Left forelimb (tissue), 1 donor: ENCODE results near the gene CCM2.
"Not testable (repeated sequence)": the region's sequence is repeated elsewhere in the genome, so short reads cannot be mapped to it uniquely, and the experiment has no call there.

Experiments used
- DNase-seq: peaks from one replicate; pipeline ENCODE4 v3.0.0-alpha.2; 2018; ENCODE audit warnings: low spot score

The CCM2 gene

DNA sequence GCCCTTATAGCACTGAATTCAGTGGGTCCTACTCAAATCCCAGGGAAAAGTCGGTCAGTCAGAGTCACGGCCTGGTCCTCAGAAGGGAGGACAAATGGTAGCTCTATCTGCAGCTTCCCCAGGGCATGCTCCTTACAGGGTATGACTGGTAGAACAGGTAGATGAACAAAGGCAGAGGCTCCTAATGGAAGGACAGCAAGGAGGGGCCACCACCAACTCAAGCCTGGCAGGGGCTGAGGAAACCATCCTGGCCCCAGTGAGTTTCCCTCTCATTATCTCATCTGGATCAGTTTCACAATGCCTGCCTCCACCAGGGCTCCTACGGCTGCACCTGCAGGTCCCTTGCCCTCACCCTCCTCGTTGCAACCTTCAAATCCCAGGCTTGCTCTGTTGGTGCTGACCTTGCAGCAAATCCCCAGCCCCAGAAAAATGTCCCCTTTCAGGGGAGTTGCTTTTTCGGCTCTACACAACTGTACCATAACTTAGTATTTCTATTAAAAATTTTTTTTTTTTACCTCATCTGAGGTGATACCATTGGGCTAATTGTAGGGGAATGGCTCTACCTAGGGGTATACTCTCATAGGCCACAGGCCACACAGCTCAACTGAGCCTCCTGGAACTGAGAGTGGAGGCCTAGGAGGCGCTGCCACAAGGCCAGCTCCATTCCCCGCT, 18.8 kb upstream of the CCM2 start:
- DNase-seq = no peak

DNA sequence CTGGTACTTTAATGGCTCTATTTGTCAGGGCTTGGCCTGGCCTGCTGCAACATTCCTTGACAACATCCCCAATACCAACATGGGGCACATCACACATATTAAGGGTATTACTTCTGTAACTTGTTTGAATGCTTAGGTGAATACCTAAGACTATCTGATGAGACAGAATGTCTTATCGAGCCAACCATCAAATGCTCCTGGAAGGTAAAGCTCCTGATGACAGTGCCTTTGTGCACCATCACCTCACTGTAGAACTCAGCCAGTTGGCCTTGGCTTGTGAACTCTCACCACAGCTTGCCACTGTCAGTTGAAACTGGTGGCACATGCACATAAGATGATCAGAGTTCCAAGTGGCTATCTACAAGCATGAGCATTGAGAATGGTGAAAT, 17.5 kb upstream of the CCM2 start:
- no peak for DNase-seq

DNA sequence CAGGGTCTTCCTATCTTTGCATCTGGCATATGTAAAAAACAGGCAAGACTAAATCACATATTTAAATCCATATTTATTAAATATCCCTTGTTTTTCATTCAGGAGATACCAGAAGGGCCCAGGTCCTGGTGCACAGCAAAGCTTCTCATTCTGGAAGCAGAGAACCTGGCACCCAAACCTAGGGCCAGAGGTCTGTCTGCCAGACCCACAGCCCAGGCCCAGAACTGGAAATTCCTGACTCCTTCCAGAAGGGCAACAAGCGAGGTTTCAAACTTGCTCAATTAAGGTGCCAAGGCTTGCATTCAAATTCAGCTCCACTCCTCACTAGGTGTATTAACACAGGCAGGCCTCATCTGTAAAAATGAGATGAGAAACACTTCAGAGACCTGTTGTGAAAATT, 17.0 kb upstream of the CCM2 start:
- no peak for DNase-seq

DNA sequence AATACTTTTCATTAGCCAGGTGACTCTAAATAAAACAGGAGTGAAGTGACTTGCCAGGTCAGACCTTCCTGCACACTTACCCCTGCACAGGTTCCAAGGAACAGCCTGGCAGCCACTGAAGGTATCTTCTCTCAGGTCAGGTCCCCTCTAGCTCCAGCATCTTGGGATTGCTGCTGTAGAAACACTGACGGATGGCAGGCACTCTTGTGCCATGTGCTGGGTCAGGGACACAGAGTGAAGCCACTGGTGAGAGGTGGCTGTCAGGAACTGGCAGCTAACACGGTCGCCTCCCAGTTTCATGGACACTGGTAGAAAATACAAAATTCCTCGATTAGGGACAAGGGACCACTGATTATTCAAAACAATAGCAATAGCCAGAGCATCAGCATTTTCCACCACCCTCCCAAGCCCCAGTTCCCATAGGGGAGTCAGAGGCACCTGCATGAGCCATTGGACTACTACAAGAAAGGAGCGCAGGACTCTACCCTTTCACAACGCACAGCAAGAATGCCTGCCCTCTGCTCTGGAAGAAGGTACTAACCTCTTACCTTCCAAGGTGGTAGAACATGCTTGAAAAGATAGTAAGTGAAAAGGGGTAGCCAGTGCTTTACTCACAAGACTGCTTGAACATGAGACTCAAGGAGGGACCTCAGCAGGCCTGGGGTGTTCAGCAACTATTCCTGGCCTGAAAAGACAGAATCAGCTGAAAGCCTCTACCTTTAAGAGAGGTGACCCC, 16.1 kb upstream of the CCM2 start:
- DNase-seq = no peak

DNA sequence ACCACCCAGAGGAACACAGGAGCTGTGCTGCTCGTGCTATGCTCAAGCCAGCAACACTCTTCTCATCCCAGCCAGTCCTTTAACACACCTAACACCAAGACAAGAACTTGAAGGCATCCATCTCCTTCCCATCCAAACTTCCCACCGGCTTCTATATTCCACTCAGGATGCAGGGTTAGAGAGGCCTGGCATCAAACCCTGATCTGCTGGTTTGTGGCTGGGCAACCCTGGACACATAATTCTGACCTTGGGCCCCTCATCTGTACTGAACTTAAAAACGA, 15.6 kb upstream of the CCM2 start:
- no peak for DNase-seq

DNA sequence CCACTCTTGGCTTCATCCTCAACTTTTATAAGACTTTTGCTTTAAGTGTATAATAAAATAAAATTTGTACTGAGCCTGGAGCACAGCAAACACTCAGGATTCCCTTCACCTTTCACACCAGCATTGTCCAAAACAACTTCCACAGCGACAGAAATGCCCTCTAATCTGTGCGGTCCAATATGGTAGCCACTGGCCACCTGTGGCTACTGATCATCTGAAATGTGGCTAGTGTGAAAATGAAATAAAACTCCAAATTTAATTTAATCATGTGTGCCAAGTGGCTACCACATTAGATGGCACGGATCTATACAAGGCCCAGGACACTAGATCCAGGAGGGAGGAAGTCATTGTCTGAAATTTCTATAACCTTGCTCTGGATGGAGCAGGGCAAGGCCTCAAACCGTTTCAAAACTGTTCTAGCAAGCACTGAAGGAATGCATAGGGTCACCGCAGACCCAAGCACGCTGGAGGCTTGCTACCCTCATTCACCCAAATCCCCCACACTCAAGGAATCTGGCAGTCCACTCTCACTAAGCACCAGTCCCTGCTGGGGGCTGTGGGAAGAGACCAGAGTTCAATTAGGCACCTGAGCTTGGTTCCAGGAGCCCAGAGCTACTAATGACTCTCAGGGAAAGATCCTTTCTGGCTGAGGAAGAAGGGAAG, 14.8 kb upstream of the CCM2 start:
- DNase-seq = no peak

DNA sequence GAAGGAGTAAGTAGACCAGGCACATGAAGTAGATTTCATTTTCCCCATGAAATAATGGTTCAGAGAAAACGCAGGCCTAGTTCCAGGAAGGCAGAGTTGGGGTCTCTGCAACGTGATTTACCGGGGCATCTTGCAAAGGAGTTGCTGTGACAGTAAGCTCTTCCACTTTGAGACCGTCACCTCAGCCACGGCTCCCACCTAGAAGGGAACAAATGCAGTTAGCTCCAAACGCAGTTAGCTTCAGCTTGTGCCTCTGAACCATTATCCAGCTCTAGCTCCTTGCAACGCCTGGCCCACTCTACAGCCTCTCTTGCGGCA, 14.1 kb upstream of the CCM2 start:
- DNase-seq = no peak

DNA sequence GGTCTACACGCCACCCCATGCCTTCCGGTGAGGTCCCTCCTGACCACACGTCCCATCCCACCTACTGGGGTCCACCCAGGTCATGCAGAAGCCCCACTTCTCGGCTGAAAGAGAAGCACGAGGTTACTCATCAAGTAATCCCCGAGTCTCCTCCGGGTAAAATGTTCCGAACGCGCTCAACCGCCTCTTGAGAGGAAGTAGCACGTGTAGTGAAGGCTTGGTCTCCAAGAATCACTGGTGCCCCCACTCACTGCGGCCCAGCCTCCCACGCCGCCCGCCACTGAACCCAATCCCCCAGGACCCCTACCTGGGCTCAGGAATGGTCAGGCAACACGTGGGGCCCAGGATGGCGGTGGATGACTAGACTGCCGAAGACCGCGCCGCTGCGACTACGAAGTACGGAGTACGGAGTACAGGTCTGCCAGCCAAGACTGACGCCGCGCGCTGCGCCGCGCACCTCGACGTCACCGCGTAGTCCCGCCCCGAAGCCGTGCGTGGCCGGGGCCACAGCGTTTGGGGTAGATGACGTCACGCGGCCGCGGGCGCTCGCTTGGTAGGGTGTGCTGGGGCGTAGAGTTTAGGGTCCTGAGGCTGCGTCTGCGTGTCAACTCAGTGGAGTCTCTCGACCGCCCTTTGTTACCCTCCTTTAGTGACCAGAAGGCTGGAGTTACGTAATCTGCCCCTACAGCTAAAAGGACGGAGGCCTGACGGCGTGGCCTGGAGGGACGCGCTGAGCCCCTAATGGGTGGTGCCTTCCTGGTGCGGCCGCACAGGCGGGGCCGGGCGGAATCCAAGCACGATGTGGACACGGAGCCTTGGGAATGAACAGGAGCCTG, 13.6 kb upstream of the CCM2 start:
- peak; percentile 97 for DNase-seq

DNA sequence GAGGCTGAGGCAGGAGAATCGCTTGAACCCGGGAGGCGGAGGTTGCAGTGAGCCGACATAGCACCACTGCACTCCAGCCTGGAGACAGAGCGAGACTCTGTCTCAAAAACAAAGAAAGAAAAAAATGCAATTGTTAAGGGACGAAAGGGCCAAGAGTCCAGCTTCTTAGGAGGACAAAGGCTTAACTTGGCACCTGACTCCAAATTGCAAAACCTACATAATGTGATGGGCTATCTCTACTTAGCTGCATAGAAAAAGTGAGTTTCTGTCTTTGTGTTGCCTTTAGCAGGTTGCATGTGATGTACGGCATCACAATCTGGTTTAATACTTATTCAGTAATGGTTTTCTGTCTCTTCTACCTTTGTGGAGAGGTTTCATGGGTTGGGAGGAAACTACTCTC, 12.5 kb upstream of the CCM2 start:
- DNase-seq = no peak

DNA sequence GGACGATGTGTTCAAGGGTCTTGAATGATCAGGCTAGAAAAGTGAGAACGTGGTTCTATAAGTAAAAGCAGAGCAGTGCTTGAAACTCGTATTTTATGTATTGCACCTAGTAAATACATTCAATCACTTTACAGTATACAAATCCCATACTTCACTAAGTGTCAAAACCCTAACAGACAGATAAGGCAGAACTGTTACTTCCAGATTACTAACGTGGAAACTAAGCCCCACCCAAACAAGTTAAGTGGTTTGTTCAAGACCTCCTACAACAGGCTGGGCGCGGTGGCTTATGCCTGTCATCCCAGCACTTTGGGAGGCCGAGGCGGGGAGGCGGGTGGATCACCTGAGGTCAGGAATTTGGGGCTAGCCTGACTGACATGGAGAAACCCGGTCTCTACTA, 12.0 kb upstream of the CCM2 start:
- no peak for DNase-seq

DNA sequence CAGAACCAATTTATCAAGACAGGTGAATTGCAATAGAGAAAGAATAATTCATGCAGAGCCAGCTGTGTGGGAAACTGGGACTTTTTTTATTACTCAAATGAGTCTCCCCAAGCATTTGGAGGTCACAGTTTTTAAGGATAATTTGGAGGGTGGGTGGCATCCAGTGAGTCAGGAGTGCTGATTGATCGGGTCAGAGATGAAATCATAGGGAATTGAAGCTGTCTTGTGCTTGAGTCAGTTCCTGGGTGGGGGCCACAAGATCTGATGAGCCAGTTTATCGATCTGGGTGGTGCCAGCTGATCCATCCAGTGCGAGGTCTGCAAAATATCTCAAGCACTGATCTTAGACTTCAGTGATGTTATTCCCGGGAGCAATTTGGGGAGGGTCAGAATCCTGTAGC, 11.3 kb upstream of the CCM2 start:
- no peak for DNase-seq

DNA sequence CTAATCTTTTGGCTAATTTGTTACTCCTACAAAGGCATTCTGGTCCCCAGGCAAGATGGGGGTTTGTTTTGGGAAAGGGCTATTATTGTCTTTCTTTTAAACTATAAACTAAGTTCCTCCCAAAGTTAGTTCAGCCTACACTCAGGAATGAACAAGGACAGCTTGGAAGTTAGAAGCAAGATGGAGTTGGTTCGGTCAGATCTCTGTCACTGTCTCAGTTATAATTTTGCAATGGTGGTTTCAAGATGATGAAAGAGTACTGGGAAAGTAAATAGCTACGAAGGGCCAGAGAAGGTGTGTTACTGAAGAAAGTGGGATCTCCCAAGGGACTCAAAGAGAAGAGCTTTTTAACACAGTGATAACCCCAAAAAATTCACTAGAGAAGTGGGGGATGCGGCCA, 10.9 kb upstream of the CCM2 start:
- DNase-seq = no peak

DNA sequence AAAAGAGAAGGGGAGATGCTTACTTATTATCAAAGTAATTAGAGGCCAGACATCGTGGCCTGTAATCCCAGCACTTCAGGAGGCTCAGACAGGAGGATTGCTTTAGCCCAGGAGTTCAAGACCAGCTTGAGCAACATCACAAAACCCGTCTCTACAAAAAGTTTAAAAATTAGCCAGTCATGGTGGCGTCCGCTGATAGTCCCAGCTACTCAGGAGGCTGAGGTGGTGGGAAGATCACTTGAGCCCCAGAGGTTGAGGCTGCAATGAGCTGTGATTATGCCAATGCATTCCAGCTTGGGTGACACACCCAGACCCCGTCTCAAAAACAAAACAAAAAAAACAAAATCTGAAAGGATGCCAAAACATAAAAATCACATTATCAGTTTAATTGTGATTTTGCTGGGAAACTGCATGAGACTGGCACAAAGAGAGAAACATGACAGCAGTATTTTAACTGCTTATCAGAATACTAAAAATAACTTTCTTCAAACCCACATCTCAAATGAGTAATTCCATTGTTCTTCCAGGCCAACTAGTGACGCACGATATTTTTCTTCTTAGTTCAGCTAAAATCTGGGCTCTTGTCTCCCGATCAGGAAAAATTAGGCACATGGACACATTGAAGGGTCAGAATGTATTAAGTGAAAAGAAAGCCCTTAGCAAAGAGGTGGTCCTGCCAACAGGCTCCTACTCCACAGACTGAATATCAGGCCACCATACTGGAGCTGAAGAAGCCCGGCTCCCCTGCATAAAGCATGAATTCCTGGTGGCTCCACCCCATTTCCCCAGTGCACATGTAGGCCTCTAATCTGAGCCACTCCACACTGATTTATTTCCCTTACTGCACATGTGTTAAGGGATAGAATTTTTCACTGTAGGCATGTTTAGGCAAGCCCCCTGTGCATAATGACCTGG, 9.6 kb upstream of the CCM2 start:
- DNase-seq = no peak

DNA sequence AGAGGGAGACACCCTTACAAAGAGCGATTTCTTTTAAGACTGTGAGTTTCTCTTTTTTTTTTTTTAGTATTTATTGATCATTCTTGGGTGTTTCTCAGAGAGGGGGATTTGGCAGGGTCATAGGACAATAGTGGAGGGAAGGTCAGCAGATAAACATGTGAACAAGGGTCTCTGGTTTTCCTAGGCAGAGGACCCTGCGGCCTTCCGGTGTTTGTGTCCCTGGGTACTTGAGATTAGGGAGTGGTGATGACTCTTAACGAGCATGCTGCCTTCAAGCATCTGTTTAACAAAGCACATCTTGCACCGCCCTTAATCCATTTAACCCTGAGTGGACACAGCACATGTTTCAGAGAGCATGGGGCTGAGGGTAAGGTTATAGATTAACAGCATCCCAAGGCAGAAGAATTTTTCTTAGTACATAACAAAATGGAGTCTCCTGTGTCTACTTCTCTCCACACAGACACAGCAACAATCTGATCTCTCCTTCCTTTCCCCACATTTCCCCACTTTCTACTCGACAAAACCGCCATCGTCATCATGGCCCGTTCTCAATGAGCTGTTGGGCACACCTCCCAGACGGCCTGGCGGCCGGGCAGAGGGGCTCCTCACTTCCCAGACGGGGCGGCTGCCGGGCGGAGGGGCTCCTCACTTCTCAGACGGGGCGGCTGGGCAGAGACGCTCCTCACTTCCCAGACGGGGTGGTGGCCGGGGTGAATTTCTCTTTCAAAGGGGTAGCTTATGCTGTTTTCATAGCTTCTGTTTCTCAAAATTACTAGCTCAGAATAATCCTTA, 7.8 kb upstream of the CCM2 start:
- not testable (repeated sequence) for DNase-seq

DNA sequence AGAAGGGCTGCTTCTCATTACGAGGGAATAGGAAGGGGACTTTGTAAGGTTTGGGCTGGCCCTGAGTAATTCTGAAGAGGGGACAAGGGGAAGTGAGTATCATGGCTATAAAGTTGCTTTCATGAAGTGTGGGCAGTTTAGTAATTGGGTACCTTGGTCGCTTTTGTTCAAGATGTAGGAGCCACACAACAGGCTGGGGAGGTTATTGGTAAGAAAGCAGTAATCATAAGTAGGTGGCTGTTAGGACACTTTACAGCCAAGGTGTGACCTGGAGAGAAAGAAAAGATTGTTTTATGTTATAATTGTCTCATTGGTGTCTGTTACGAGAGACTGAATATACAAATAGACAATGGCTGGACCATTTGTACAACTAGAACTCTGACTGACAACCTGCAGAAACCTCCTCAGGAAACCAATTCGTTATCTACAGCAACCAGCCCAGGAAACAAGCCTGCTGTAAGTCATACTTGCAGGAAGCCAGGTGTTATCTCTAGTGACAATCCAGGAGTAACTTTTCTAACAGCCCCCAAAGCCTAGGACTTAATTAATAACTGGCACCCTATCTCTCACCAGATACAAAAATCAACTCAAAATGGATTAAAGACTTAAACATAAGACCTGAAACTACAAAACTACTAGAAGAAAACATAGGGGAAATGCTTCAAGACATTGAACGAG, 5.0 kb upstream of the CCM2 start:
- no peak for DNase-seq

DNA sequence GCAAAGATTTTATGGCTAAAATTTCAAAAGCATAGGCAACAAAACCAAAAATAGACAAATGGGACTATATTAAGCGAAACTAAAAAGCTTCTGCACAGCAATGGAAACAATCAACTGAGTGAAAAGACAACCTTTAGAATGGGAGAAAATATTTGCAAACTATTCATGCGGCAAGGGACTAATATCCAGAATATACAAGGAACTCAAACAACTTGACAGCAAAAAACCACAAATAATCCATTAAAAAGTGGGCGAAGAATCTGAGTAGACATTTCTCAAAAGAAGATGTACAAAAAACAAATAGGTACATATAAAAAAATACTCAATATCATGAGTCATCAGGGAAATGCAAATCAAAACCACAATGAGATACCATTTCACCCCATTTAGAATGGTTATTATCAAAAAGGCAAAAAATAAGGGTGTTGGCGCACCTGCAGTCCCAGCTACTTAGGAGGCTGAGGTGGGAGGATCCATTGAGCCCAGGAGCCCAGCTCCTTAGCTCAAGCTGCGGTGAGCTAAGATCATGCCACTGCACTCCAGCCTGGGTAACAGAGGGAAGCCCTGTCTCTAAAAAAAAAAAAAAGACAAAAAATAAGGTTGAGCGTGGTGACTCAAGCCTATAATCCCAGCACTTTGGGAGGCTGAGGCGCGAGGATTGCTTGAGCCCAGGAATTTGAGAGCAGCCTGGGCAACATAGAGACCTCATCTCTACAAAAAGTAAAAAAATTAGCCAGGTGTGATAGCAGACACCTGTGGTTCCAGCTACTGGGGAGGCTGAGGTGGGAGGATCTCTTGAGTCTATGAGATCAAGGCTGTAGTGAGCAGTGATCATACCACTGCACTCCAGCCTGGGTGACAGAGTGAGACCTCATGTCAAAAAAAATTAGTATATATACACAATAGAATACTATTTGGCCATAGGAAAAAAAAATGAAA, 4.2 kb upstream of the CCM2 start:
- no peak for DNase-seq

DNA sequence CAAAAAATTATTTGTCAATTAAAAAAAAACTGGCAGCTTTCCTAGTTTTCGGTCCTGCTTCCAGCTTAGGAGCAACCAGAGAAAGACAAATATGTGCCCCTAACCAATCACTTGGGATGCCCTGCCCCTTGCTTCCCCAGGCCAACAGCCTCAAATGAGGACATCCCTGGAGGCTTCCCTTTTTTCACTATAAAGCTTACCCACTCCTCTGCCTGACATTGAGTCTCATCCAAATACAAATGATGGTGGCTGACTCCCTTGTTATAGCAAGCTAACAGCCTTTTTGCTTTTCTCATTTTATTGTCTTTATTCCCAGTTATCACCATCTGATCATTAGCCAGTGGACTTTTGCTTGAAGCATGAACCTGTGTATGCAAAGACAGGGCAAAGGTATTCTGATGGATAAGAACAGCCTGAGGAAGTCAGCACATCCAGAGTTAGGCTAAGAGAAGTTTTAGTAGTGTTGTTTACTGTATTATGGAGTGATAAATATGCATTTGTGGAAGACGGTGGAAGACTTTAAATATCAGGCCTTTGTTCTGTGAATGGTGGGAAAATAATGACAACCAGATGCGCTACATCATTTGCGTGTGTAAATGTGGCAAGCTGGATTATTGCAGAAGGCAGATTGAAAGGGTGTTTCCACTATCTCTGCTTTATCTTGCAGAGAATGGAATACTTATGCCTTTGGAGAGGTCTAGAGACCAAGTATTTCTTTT, 1.7 kb upstream of the CCM2 start:
- DNase-seq = no peak

DNA sequence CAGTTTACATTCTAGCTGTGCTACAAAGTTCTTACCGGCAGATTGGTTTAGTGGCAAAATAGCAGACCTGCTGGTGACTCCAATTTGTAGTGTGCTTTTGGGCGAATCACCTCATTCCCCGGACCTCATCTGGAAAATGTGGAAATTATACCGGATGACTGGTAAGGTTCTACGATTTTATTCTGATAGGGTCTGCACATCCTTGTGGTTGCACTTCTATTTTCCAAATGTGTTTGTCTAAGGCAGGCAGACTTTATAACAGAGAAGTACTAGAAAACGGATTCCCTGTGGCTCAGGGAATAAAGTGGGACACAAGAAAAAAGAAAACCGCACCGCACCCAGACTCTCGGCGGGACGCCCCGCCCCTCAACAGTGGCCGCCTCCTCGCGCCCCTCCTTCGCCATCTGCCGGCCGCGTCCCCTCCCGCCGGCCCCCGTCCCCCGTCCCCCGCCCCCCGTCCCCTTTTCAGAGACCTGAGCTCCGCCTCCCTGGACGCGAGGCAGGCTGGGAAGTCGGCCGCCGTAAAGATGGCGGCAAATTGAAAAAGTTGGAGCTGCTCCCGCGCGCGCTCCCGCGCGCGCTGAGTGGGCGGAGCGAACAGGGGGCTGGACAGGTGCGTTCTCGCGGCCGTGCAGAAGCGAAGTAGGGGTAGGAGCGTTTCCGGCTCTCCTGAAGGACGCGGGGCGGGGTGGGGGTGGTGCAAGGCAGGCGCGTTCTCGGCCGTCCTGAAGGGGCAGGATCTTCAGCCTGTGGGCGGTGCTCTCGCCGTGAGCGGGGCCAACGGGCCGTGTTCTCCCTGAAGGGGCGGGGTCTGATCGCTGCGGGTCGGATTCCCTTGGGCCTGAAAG, 532 bp upstream of the CCM2 start:
- DNase-seq = peak; percentile 99
